HEK293 (cell line): ENCODE measurements around the gene LCTL.

Source experiments
- CTCF ChIA-PET: fragments of 350-600 bp; formaldehyde crosslinking; extraction: SDS; loops from one replicate; lab custom pipeline; 2021; ENCODE audit warnings: antibody characterized with exemption; lab: Yijun Ruan, JAX
- POLR2A ChIA-PET: fragments of 300-600 bp; formaldehyde crosslinking; extraction: SDS; loops from one replicate; lab custom pipeline; 2020; ENCODE audit warnings: antibody characterized with exemption, inconsistent platforms; lab: Yijun Ruan, JAX
- H3K27ac ChIP-seq: fragments of 200-500 bp; sonication (Bioruptor generic); 2 replicates; pipeline ENCODE4 v1.5.1; 2014; ENCODE audit warnings: low read depth, low read length, control low read depth, inconsistent platforms; ENCODE audit errors: extremely low read depth
- H3K36me3 ChIP-seq, 2 experiments: fragments of 200-500 bp in 1 of 2; sonication (Bioruptor generic) in 1 of 2; 1 replicate in 1 of 2; 2 replicates in 1 of 2; pipeline ENCODE4 v1.5.1; 2014 to 2017; ENCODE audit warnings: inconsistent platforms in 2 of 2, low read length in 2 of 2; ENCODE audit not compliant: control insufficient read depth in 2 of 2, insufficient read depth in 1 of 2
- H3K4me1 ChIP-seq: fragments of 200-500 bp; sonication (Bioruptor generic); 2 replicates; pipeline ENCODE4 v1.5.1; 2014; ENCODE audit warnings: mild to moderate bottlenecking, low read length, inconsistent platforms; ENCODE audit not compliant: control insufficient read depth, insufficient read depth
- H3K4me3 ChIP-seq: 2 replicates; pipeline ENCODE4 v1.5.1; 2011; ENCODE audit warnings: low read depth, mild to moderate bottlenecking, control low read depth, low read length, moderate library complexity
- H3K9me3 ChIP-seq: fragments of 200-500 bp; sonication (Bioruptor generic); 2 replicates; pipeline ENCODE4 v1.5.1; 2014; ENCODE audit warnings: low read depth, low read length, inconsistent platforms; ENCODE audit not compliant: control insufficient read depth, insufficient read depth
- HIC1 ChIP-seq: fragments of 450-650 bp; formaldehyde crosslinking; IDR thresholded peaks from 2 replicates; pipeline ENCODE4 v1.5.1; 2016; ENCODE audit warnings: missing biosample characterization, missing genetic modification characterization
- TRIM28 ChIP-seq: IDR thresholded peaks from 2 replicates; pipeline ENCODE4 v1.6.1; 2011; ENCODE audit warnings: low read length, control low read depth, borderline replicate concordance
- ZBTB10 ChIP-seq: fragments of 450-650 bp; formaldehyde crosslinking; IDR thresholded peaks from 2 replicates; pipeline ENCODE4 v1.5.1; 2016; ENCODE audit warnings: missing biosample characterization, missing genetic modification characterization
- ZBTB6 ChIP-seq: fragments of 450-650 bp; formaldehyde crosslinking; IDR thresholded peaks from 2 replicates; pipeline ENCODE4 v1.5.1; 2017; ENCODE audit warnings: missing biosample characterization, missing genetic modification characterization
- ZNF112 ChIP-seq: fragments of 450-650 bp; formaldehyde crosslinking; IDR thresholded peaks from 2 replicates; pipeline ENCODE4 v1.5.0; 2017; ENCODE audit warnings: missing biosample characterization, missing genetic modification characterization
- ZNF18 ChIP-seq: fragments of 450-650 bp; formaldehyde crosslinking; IDR thresholded peaks from 2 replicates; pipeline ENCODE4 v1.5.1; 2016; ENCODE audit warnings: missing biosample characterization, missing genetic modification characterization
- ZNF26 ChIP-seq: fragments of 450-650 bp; formaldehyde crosslinking; IDR thresholded peaks from 2 replicates; pipeline ENCODE4 v1.5.1; 2016; ENCODE audit warnings: missing biosample characterization, missing genetic modification characterization
- ZNF280C ChIP-seq: fragments of 450-650 bp; formaldehyde crosslinking; IDR thresholded peaks from 2 replicates; pipeline ENCODE4 v1.5.1; 2016; ENCODE audit warnings: missing biosample characterization, missing genetic modification characterization
- ZNF311 ChIP-seq: fragments of 450-650 bp; formaldehyde crosslinking; IDR thresholded peaks from 2 replicates; pipeline ENCODE4 v1.5.1; 2017; ENCODE audit warnings: missing biosample characterization, missing genetic modification characterization, borderline replicate concordance
- ZNF513 ChIP-seq: fragments of 450-650 bp; IDR thresholded peaks from 2 replicates; pipeline ENCODE4 v1.5.1; 2018; ENCODE audit warnings: missing biosample characterization, missing genetic modification characterization
- ZNF521 ChIP-seq: fragments of 450-650 bp; formaldehyde crosslinking; IDR thresholded peaks from 2 replicates; pipeline ENCODE4 v1.5.1; 2017; ENCODE audit warnings: missing biosample characterization, mild to moderate bottlenecking, missing genetic modification characterization
- ZNF530 ChIP-seq: fragments of 450-650 bp; formaldehyde crosslinking; IDR thresholded peaks from 2 replicates; pipeline ENCODE4 v1.5.1; 2016; ENCODE audit warnings: low read depth, missing biosample characterization, missing genetic modification characterization
- ZNF548 ChIP-seq: fragments of 450-650 bp; formaldehyde crosslinking; IDR thresholded peaks from 2 replicates; pipeline ENCODE4 v1.5.1; 2016; ENCODE audit warnings: missing biosample characterization, missing genetic modification characterization
- ZNF626 ChIP-seq: fragments of 450-650 bp; sonication (Bioruptor Pico); formaldehyde crosslinking; IDR thresholded peaks from 2 replicates; pipeline ENCODE4 v1.5.1; 2018; ENCODE audit warnings: missing biosample characterization, missing genetic modification characterization, inconsistent platforms
- ZNF660 ChIP-seq: fragments of 450-650 bp; IDR thresholded peaks from 2 replicates; pipeline ENCODE4 v1.5.1; 2018; ENCODE audit warnings: missing biosample characterization, mild to moderate bottlenecking, missing genetic modification characterization
- ZNF830 ChIP-seq: fragments of 450-650 bp; IDR thresholded peaks from 2 replicates; pipeline ENCODE4 v1.5.0; 2018; ENCODE audit warnings: missing biosample characterization, missing genetic modification characterization, low read depth, mild to moderate bottlenecking, moderate library complexity

The LCTL gene

GRCh38 chr15:66608881-66609280, 43.1 kb upstream of the LCTL start:
- Histone ChIP-seq H3K9me3 (no peaks in the 10 kb centered on the region), H3K4me1 (no peaks in the 10 kb centered on the region), H3K4me3 (no peak overlapping the region), H3K36me3 (no peaks in the 10 kb centered on the region), H3K27ac (no peak overlapping the region)
- ChIA-PET CTCF (interaction anchor here (0.6 to 10.2 kb wide), 7 partner anchors 10 to 261 kb away, joined by 3 to 139 read pairs (median 9); no protein-coding TSS in a partner anchor), POLR2A (no interaction called here)
- TF ChIP-seq TRIM28, result no peak
- no peak for TF ChIP-seq ZNF513 (tag by site-specific recombination)
- no peak for TF ChIP-seq ZNF311 (tag by site-specific recombination)
- no peak for TF ChIP-seq ZNF660 (tag by site-specific recombination)
- TF ChIP-seq ZNF521 (tag by site-specific recombination), result no peak
- no peak for TF ChIP-seq ZNF18 (tag by site-specific recombination)
- no peak for TF ChIP-seq ZNF830 (tag by site-specific recombination)
- no peak for TF ChIP-seq ZNF530
- no peak for TF ChIP-seq ZNF26
- TF ChIP-seq ZNF280C, result no peak
- no peak for TF ChIP-seq ZBTB10 (tag by site-specific recombination)
- no peak for TF ChIP-seq HIC1 (tag by site-specific recombination)
- TF ChIP-seq ZNF548 (tag by site-specific recombination), result no peak
- no peak for TF ChIP-seq ZNF112 (tag by site-specific recombination)
- TF ChIP-seq ZBTB6 (tag by site-specific recombination), result no peak
- TF ChIP-seq ZNF626 (tag by site-specific recombination), result no peak
